Measurements from ENCODE around the gene PPL. TPM values are rescaled to one million over a fixed set of nuclear protein-coding genes. Genes with fewer than 3 reads are reported as not detected.
A peak's percentile ranks its signal among the peaks of the same experiment; 100 is the strongest.

The PPL gene
- total and polyA plus RNA-seq, 2 of the 13 experiments (the other 11 are each of a cell fraction or from before 2014, with no cell fraction given): 5.7 to 6.6 TPM

- TF ChIP-seq ZNF235 (CRISPR knock-in tag; IDR thresholded peaks at IDR 0.05; ENCODE audit: borderline replicate concordance) (no peak), ZFYVE20 (CRISPR knock-in tag; IDR thresholded peaks at IDR 0.05; ENCODE audit: borderline replicate concordance, low read depth) (no peak), SIX1 (CRISPR knock-in tag; IDR thresholded peaks at IDR 0.05; ENCODE audit: borderline replicate concordance) (no peak), IKZF1 (IDR thresholded peaks at IDR 0.05) (no peak), GABPB1 (CRISPR knock-in tag; IDR thresholded peaks at IDR 0.05) (peak; percentile 79; the same call in 1 of the 2 replicates), KMT2B (CRISPR knock-in tag; IDR thresholded peaks at IDR 0.05) (no peak), ZBTB14 (CRISPR knock-in tag; IDR thresholded peaks at IDR 0.05) (no peak), DMAP1 (CRISPR knock-in tag; IDR thresholded peaks at IDR 0.05) (peak; percentile 46; the same call in 1 of the 2 replicates), NFATC3 (CRISPR knock-in tag; IDR thresholded peaks at IDR 0.05) (0 out of 2 replicates have a peak, but pooled peaks have one; percentile 69), NAIF1 (CRISPR knock-in tag; IDR thresholded peaks at IDR 0.05; ENCODE audit: borderline replicate concordance) (no peak), ZFP90 (CRISPR knock-in tag; IDR thresholded peaks at IDR 0.05; ENCODE audit: borderline replicate concordance) (peak; percentile 21; the same call in 1 of the 2 replicates), ETS1 (CRISPR knock-in tag; IDR thresholded peaks at IDR 0.05) (no peak), ZNF501 (CRISPR knock-in tag; IDR thresholded peaks at IDR 0.05) (peak; percentile 94), ZZZ3 (CRISPR knock-in tag; IDR thresholded peaks at IDR 0.05; ENCODE audit: borderline replicate concordance) (no peak), PRPF4 (IDR thresholded peaks at IDR 0.05; ENCODE audit: low read depth, low read length, poor library complexity, severe bottlenecking) (no peak), AHR (CRISPR knock-in tag; IDR thresholded peaks at IDR 0.05) (0 out of 2 replicates have a peak, but pooled peaks have one; percentile 76), NCOA5 (CRISPR knock-in tag; IDR thresholded peaks at IDR 0.05) (no peak), PRDM15 (CRISPR knock-in tag; IDR thresholded peaks at IDR 0.05) (no peak), ONECUT2 (CRISPR knock-in tag; IDR thresholded peaks at IDR 0.05) (no peak), CERS6 (CRISPR knock-in tag; IDR thresholded peaks at IDR 0.05) (no peak), SP5 (CRISPR knock-in tag; IDR thresholded peaks at IDR 0.05; ENCODE audit: borderline replicate concordance, low read depth) (peak; percentile 96), ZMAT5 (CRISPR knock-in tag; IDR thresholded peaks at IDR 0.05; ENCODE audit: borderline replicate concordance, low read depth) (no peak)
Observed at GRCh38 chr16:4944333-4945281, 7.7 kb upstream of the PPL start (continued).

All from HepG2 (cell line).